ENCODE data around the gene ZKSCAN8.
A peak's percentile ranks its signal among the peaks of the same experiment; 100 is the strongest.

The ZKSCAN8 gene

GRCh38 chr6:28140616-28141015 is 1.1 kb upstream of the ZKSCAN8 start:
- no peak for DNase-seq

- no peak for DNase-seq
These were observed 763 bp downstream of the ZKSCAN8 start for GRCh38 chr6:28142446-28142845.

GRCh38 chr6:28145231-28145630 is 3.5 kb downstream of the ZKSCAN8 start:
- no peak for DNase-seq

GRCh38 chr6:28152531-28152930 is 10.8 kb downstream of the ZKSCAN8 start:
- no peak for DNase-seq

GRCh38 chr6:28153546-28153945 is 11.9 kb downstream of the ZKSCAN8 start:
- no peak for DNase-seq

GRCh38 chr6:28154357-28154756 is 12.7 kb downstream of the ZKSCAN8 start:
- DNase-seq, result no peak

GRCh38 chr6:28158318-28158717 is 16.6 kb downstream of the ZKSCAN8 start:
- DNase-seq, result no peak

GRCh38 chr6:28159029-28159607 is 17.4 kb downstream of the ZKSCAN8 start:
- no peak for DNase-seq

- DNase-seq, result no peak
These were observed 18.6 kb downstream of the ZKSCAN8 start for GRCh38 chr6:28160233-28160632.

- peak; percentile 79 for DNase-seq
These were observed 19.9 kb downstream of the ZKSCAN8 start for GRCh38 chr6:28161410-28162079.

- DNase-seq, result no peak
These were observed 23.9 kb downstream of the ZKSCAN8 start for GRCh38 chr6:28165563-28165962.

- DNase-seq, result no peak
These were observed 25.4 kb downstream of the ZKSCAN8 start for GRCh38 chr6:28167068-28167467.

- DNase-seq, result no peak
These were observed 26.2 kb downstream of the ZKSCAN8 start for GRCh38 chr6:28167926-28168325.

GRCh38 chr6:28171271-28171670 is 29.6 kb downstream of the ZKSCAN8 start:
- no peak for DNase-seq

- DNase-seq, result no peak
These were observed 30.3 kb downstream of the ZKSCAN8 start for GRCh38 chr6:28172006-28172405.

- no peak for DNase-seq
These were observed 34.7 kb downstream of the ZKSCAN8 start for GRCh38 chr6:28176373-28176772.

- no peak for DNase-seq
These were observed 40.6 kb downstream of the ZKSCAN8 start for GRCh38 chr6:28182255-28182654.

- DNase-seq, result no peak
These were observed 46.7 kb downstream of the ZKSCAN8 start for GRCh38 chr6:28188111-28188979.

GRCh38 chr6:28200020-28200419 is 58.3 kb downstream of the ZKSCAN8 start:
- no peak for DNase-seq

- DNase-seq, result no peak
These were observed 61.5 kb downstream of the ZKSCAN8 start for GRCh38 chr6:28203201-28203600.

GRCh38 chr6:28205879-28206278 is 64.2 kb downstream of the ZKSCAN8 start:
- no peak for DNase-seq

GRCh38 chr6:28206527-28206926 is 64.8 kb downstream of the ZKSCAN8 start:
- DNase-seq, result no peak

GRCh38 chr6:28206928-28207509 is 65.3 kb downstream of the ZKSCAN8 start:
- DNase-seq, result no peak

Measured in NCI-H2171 treated with DMSO at 0.1 percent for 48 hours (cell line).